A549 (cell line): ENCODE measurements around the gene PCBP3.

ENCODE experiments used
- CBX2 ChIP-seq: fragments of 200-600 bp; sonication (generic); IDR thresholded peaks from 2 replicates; pipeline ENCODE4 v1.6.1; 2016; ENCODE audit warnings: low read depth, mild to moderate bottlenecking, borderline replicate concordance
- CEBPB ChIP-seq, 2 experiments: fragments of >200 bp in 1 of 2; sonication (Bioruptor Twin) in 1 of 2; formaldehyde crosslinking in 1 of 2; IDR thresholded peaks; 2 replicates each; pipeline ENCODE4 v1.6.1; 2012 to 2016
- CTCF ChIP-seq: fragments of >200 bp; sonication (Bioruptor Twin); formaldehyde crosslinking; IDR thresholded peaks from 3 replicates; pipeline ENCODE4 v1.5.1; 2016
- EP300 ChIP-seq, 2 experiments: fragments of >200 bp; sonication (Bioruptor Twin); formaldehyde crosslinking; IDR thresholded peaks; 2 replicates in 1 of 2; 3 replicates in 1 of 2; pipeline ENCODE4 v1.6.1; 2016 to 2017
- ESRRA ChIP-seq: fragments of 150-350 bp; IDR thresholded peaks from 2 replicates; pipeline ENCODE4 v1.6.1; 2014; ENCODE audit warnings: mild to moderate bottlenecking, low read length, borderline replicate concordance
- FOXS1 ChIP-seq: fragments of 250-450 bp; sonication (Bioruptor Pico); IDR thresholded peaks from 2 replicates; pipeline ENCODE4 v1.5.0; 2020; ENCODE audit warnings: mild to moderate bottlenecking, moderate library complexity
- HDAC2 ChIP-seq: fragments of 200-600 bp; sonication (generic); IDR thresholded peaks from 2 replicates; pipeline ENCODE4 v1.6.1; 2016
- HOXA7 ChIP-seq: fragments of 250-450 bp; sonication (Bioruptor Pico); IDR thresholded peaks from 2 replicates; pipeline ENCODE4 v1.5.0; 2020; ENCODE audit warnings: mild to moderate bottlenecking, moderate library complexity
- MAX ChIP-seq: IDR thresholded peaks from 2 replicates; pipeline ENCODE4 v1.6.1; 2012
- POLR2A ChIP-seq: IDR thresholded peaks from 2 replicates; pipeline ENCODE4 v1.6.1; 2012; ENCODE audit warnings: mild to moderate bottlenecking, low read length
- RAD21 ChIP-seq, 2 experiments: fragments of >200 bp in 1 of 2; sonication (Bioruptor Twin) in 1 of 2; formaldehyde crosslinking in 1 of 2; IDR thresholded peaks in 1 of 2; conservative IDR thresholded peaks in 1 of 2; 2 replicates in 1 of 2; 3 replicates in 1 of 2; pipeline ENCODE4 v1.6.1; 2012 to 2018; ENCODE audit warnings: inconsistent platforms in 1 of 2
- ZNF302 ChIP-seq: fragments of 250-450 bp; sonication (Bioruptor Pico); IDR thresholded peaks from 2 replicates; pipeline ENCODE4 v1.9.0; 2021; ENCODE audit warnings: inconsistent platforms, mild to moderate bottlenecking, moderate library complexity
- ZSCAN20 ChIP-seq: fragments of 250-450 bp; sonication (Bioruptor Pico); IDR thresholded peaks from 2 replicates; pipeline ENCODE4 v1.8.0; 2022; ENCODE audit warnings: mild to moderate bottlenecking, moderate library complexity
- TF ChIP-seq, protein P1 (sequence below): fragments of 450-650 bp; IDR thresholded peaks from 2 replicates; pipeline ENCODE4 v1.6.1; 2014; ENCODE audit warnings: antibody characterized with exemption

DNA sequence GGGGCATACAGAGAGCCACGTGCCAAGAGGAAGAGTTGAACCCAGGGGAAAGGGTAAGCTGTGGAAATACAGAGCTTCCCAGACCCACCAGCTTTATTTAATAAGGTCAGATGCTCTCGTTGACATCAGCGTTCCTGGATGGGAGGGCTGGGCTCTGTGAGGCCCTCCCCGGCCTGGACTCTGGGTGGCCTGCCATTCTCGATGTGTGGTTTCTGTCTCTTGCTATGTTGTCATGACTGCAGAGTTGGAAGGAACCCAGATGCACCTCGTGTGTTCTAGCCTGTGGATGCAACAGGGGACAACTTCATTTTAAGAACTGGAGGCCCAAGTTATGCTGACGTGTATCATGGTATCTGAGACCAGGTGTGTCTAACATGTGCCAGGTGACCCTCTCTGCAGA lies 101.7 kb downstream of the PCBP3 start:
- TF ChIP-seq CTCF (no peak), POLR2A (no peak), HDAC2 (no peak), HOXA7 (CRISPR knock-in tag) (no peak), ZNF302 (CRISPR knock-in tag) (no peak), CEBPB (IDR thresholded peaks at IDR 0.05) (no peak), MAX (no peak), EP300 (IDR thresholded peaks at IDR 0.05) (no peak), CBX2 (no peak), ZSCAN20 (CRISPR knock-in tag) (no peak), ESRRA (no peak), FOXS1 (CRISPR knock-in tag) (no peak), RAD21 (conservative IDR thresholded peaks at IDR 0.05 in 1 of 2, IDR thresholded peaks at IDR 0.05 in 1 of 2) (no peak)
- TF ChIP-seq, protein P1, sequence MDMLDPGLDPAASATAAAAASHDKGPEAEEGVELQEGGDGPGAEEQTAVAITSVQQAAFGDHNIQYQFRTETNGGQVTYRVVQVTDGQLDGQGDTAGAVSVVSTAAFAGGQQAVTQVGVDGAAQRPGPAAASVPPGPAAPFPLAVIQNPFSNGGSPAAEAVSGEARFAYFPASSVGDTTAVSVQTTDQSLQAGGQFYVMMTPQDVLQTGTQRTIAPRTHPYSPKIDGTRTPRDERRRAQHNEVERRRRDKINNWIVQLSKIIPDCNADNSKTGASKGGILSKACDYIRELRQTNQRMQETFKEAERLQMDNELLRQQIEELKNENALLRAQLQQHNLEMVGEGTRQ = no peak
